HG03469 (cell line): ENCODE data around the gene GPI.
"Not testable (repeated sequence)": the region's sequence is repeated elsewhere in the genome, so short reads cannot be mapped to it uniquely, and the experiment has no call there.

Experiments
- ATAC-seq: cut with Tn5 transposase; IDR thresholded peaks from one replicate; pipeline ENCODE4 v1.9.1; 2021; ENCODE audit warnings: mild to moderate bottlenecking, moderate library complexity, moderate number of reproducible peaks; ENCODE audit not compliant: unreplicated experiment

Gene GPI

DNA sequence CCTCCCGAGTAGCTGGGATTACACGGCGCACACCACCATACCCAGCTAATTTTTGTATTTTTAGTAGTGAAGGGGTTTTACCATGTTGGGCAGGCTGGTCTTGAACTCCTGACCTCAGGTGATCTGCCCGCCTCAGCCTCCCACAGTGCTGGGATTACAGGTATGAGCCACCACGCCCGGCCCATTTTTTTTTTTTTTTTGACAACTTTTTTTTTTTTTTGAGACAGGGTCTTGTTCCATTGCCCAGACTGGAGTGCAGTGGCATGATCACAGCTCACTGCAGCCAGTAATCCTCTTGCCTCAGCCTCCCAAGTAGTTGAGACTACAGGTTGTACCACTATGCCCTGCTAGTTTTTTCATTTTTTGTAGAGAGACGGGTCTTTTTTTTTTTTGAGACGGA lies 35.8 kb downstream of the GPI start:
- not testable (repeated sequence) for ATAC-seq

DNA sequence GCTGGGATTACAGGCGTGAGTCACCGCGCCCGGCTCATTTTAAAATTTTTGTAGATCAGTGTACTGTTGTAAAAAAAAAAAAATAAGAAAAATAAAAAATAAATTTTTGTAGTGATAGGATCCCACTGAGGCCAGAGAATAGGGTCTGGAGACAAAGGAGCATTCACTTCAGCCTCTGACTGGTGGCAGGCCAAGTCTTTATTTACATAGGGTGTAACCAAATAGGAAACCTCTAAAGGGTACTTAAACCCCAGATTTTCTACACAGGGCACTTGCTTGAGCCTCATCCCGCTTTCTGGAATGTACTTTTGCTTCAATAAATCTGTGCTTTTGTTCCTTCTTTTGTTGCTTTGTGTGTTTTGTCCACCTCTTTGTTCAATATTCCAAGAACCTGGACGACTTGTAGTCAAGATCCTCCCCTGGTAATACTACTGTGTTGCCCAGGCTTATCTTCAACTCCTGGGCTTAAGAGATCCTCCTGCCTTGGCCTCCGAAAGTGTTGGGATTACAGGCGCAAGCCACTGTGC lies 37.1 kb downstream of the GPI start:
- no peak for ATAC-seq

DNA sequence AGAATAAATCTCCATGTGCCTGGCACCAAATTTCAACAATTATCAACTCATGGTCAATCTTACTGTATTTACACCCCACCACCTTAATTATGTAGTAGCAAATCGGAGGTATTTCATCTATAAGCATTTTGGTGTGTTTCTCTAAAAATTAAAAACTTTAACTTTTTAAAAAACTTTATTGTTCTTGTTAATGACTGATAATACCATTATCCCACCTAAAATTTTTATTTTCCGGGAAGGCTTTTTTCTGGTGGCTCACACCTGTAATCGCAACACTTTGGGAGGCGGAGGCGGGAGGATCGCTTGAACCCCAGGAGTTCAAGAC lies 38.8 kb downstream of the GPI start:
- ATAC-seq: no peak

DNA sequence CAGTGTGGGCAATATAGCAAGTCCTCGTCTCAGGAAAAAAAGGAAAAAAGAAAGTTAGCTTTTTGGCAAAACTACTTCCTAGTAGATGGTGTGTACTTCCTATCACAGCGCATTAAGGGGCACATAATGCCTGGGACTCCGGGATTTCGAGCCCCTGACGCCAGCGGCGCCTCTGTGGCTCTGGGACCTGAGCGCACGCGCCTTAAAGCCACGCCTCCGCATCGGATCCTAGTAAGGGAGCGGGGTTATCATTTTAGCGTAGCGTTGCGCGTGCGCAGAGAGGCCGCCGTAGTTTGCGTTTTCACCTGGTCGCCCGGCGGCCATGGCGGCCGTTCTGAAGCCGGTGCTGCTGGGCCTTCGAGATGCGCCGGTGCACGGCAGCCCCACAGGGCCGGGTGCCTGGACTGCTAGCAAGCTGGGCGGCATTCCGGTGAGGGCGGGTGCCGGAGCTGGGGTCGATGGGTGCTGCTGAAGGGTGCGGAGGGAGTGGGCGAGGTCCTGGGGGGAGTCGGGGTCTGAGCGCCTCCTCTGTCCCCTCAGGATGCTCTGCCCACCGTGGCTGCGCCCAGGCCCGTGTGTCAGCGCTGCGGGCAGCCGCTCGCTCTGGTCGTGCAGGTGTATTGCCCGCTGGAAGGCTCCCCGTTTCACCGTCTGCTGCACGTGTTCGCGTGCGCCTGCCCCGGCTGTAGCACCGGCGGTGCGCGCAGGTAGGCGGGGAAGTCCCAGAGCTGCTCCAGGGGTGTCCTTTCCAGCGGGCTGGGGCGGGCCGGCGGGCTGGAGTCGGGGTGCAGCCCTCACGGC lies 39.3 kb downstream of the GPI start, which contains the start of gene PDCD2L:
TSS of gene PDCD2L (plus strand) at position 291 of the 801 bp plus-strand sequence. CDS start at position 323, 32 bp downstream.
- ATAC-seq: peak; percentile 54

DNA sequence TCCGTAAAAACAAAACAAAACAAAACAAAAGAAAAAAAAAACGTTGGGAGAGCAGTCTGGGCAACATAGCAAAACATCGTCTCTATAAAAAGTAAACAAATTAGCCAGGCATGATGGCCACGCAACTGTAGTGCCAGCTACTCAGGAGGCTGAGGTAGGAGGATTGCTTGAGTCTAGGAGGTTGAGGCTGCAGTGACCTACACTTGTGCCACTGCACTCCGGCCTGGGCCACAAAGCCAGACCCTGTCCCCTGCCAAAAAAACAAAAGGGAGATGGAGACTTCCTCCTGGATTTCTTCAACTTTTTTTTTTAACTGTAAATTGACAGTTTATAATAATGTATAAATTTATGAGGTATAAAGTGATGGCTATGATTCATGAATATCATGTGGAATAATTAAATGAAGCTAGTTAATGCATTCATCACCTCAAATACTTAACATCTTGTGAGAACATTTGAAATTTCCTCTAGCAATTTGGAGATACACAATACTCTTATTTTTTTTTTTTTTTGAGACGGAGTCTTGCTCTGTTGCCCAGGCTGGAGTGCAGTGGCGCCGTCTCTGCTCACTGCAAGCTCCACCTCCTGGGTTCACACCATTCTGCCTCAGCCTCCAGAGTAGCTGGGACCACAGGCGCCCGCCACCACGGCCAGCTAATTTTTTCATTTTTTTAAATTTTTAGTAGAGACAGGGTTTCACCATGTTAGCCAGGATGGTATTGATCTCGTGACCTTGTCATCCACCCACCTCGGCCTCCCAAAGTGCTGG lies 41.1 kb downstream of the GPI start:
- no peak for ATAC-seq

DNA sequence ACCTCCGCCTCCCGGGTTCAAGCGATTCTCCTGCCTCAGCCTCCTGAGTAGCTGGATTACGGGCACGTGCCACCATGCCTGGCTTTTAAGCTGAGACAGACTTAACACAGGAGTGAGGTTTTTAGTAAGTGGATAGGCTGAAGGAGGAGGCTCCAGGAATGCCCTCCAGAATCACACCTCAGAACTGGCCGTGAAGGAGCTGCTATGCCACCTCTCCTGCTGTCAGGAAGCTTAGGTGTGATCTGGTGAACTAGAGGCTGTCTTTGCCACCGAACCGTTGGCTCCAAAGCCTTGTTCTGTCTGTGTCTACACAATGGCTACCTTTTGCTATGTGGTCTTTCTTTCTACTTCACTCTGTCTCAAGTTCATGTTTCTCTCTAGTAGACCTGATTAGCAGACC lies 43.4 kb downstream of the GPI start:
- no peak for ATAC-seq

DNA sequence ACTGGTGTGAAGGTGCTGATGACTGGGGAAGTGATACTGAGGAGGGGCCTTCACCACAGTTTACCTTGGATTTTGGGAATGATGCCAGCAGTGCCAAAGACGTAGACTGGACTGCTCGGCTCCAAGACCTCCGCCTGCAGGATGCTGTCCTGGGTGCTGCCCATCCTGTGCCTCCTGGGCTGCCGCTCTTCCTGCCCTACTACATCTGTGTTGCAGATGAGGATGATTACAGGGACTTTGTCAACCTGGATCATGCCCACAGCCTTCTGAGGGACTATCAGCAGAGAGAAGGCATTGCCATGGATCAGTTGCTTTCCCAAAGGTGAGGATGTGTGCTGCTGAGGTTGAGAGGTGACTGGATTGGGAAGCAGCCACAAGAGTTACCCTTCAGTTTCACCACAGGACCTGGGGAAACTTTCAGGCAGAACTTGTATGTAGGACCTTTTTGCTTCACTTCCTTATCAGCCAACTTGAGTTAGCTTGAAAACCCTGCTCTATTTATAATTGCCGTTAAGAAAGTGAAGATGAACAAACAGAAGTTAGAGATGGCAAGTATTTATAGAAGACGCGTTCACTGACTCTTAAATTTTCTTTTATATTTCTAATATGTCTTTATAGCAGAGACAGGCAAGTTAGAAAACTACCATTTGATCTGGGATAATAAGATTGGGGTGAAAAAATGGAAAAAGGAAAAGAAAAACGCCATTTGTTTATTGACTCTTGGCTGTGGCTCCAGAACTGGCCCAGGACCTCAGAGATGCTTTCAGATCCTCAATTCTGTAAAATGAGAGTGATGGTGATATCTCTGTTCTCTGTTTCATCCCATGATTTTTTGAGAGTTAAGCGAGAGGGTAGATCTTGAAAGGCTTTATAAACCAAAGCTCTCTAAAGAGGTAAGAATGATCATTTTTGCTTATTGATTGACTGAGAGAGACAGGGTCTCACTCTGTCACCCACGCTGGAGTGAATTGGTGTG lies 44.5 kb downstream of the GPI start:
- no peak for ATAC-seq

DNA sequence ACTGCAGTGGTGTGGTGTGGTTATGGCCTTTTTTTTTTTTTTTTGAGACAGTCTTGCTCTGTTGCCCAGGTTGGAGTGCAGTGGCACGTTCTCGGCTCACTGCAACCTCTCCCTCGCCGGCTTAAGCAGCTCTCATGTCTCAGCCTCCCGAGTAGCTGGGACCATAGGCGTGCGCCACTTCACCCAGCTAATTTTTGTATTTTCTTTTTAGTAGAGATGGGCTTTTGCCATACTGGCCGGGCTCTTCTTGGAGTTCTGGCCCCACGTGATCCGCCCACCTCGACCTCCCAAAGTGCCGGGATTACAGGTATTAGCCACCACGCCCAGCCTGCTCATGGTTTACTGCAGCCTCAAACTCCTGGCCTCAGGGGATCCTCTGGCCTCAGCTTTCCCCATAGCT lies 46.2 kb downstream of the GPI start:
- ATAC-seq: no peak

DNA sequence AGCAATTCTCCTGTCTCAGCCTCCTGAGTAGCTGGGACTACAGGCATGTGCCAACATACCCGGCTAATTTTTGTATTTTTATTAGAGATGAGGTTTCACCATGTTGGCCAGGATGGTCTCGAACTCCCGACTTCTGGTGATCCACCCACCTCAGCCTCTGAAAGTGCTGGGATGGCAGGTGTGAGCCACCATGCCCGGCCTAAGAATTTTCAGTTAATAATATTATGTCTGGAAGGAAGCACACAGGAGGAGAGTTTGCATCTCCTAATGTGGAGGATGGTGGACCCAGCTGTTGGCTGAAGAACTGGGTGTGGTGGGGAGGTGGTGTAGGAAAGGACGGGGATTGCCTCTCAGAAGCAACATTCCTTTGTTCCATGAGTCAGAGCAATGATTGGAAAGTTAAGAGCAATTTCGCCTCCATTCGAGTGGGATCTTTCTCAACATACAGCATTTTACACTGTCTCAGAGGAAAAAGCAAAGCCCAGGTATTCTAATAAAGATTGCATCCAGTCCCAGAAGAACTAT lies 51.1 kb downstream of the GPI start:
- ATAC-seq: no peak

DNA sequence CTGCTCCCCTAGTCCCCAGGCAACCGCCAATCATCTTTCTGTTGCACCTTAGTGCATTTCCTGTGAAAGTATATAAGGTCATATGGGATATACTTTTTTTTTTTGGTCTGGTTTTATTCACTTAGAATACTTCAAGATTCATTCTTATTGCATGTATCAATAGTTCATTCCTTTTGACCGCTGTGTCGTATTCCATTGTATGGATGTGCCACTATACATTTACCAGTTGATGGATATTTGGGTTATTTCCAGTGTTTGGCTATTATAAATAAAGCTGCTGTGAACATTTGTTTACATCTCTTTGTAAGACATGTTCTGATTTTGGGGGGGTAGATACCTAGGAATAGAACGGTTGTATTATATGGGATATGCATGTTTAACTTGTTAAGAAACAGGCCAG lies 53.3 kb downstream of the GPI start:
- ATAC-seq: no peak

DNA sequence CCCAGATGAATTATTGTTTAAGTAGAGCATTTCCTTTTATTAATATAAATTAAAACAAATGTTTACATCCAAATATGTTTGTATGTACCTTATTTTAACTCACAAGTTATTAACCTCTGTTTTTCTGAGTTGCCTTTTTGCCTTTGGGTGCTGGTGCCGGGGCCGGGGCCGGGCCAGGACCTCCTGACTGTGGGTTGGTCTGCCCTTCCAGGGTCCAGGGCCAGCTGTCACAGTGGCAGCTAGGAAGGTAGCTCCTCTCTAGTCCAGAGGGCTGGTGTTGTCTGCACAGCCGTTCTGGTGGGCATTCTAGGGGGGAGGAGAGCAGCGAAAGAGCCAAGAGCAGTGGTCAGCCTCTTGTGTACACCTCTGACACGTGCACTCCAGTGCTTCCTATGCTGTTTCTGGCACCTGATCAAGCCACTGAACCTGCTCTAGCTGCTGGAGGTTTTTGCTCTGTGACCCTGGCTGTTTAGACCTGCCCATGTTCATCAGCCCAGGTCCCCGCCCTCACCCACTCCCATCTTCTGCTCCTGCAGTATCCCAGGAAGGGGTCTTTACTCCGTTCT lies 61.2 kb downstream of the GPI start:
- ATAC-seq: no peak

DNA sequence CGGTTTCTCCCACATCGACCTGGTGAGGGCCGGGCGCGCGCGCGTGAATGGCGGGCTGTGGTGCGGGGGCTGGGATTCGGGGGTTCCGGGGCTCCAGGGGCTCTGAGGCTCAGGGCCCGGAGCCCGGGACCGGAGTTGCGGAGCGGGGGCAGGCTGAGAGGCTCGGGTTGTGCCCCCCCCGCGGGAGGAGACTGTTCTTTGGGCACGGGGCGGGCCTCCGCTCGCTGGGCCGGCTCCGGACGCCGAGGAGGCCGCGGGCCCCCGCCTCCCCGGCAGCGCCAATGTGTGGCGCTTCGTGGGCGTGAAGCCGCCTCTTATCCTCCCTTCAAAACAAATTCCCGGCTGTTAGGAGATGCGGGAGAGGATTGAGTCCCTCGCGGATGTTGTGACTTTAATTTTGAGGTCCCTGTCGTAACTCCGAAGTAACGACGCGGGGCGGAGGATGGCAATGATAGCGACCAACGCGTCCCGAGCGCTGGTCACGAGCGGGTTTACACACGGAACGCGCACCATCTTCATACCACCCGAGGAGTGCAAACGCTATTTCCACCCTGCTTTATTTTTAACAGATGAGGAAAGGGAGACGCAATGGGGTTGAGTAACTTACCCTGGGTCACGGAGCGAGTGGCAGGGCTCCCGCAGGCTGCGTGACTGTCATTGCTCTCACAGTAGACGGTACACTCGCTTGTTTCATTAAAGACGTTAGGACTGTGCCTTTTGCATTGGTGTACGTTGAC lies 63.7 kb downstream of the GPI start:
- ATAC-seq: peak; percentile 15

DNA sequence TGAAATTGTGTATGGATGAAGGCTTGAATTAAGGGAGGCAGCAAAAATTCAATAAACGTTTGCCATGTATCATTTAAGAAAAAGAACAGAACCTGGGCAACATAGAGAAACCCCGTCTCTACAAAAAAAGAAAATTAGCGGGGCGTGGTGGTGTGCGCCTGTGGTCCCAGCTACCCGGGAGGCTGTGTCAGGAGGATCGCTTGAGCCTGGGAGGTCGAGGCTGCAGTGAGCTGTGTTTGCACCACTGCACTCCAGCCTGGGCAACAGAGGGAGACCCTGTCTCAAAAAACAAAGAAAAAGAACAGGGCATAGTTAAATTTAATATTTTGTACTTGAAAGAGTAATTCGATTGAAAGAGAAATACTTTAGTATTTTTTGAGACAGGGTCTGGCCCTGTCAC lies 64.6 kb downstream of the GPI start:
- ATAC-seq: no peak

DNA sequence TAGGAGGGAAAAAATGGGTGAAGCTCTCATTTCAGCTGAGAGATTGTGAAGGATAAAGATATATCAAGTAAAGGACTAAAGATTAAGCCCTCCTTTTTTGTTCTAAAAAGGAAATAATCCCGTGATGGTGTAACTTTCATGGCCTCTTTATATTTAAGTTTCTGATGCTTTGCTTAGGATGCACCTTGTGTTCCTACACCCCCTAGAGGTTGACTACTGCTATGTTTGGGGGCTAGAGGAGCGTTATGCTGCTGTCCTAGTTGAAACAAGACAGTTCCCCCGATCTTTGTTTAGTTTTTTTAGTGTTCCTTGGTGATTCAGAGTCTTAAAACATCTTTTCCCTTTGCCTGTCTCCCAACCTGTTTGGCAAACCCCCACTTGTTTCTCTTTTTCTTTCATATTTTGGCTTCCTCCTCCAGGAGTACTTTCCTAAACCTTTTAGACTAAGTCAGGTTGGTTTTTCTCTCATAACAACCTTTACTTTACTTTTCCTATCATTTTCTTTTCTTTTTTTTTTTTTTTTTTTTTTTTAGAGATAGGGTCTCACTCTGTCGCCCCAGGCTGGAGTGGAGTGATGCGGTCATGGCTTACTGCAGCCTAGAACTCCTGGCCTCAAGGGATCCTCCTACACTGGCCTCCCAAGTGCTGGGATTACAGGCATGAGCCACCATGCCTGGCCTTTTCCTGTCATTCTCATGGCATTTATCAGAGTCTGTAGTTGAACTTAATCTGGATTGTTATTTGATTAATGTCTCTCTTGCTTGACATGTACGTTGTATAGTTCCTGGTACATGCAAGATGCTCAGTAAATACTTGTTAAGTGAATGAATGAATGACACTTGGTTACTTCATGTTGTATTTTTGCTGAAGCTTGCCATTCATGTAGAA lies 66.0 kb downstream of the GPI start:
- no peak for ATAC-seq

DNA sequence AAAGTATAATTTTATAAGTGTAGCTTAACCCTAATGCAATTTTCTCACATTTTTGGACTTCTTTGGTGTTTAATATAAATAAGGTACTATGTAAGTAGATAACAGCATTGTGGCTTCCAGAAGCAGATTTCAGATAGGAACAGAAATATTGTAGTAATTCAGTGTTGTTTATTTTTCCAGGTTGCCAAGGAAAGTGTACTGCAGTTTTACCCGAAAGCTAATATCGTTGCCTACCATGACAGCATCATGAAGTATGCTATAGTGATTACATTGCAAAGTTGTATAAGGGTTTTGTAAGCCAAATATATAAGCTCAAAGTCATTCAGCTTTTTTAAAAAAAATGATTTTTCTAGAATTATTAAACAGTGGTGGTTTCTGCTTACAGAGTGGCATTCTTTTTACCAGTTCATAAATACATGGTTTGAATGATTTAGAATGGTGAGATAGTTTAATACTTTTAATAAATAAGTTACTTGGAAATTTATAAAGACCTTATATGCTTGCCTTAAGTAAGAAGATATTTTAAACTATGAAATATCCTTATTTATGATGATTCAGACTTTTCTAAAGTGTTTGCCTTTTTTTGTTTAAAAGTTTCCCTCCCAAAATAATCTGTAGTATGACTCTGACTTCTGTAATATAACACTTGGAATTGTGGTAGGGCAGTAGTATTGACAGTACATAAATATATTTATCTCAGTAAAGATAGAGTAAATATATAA lies 66.8 kb downstream of the GPI start:
- ATAC-seq: no peak

DNA sequence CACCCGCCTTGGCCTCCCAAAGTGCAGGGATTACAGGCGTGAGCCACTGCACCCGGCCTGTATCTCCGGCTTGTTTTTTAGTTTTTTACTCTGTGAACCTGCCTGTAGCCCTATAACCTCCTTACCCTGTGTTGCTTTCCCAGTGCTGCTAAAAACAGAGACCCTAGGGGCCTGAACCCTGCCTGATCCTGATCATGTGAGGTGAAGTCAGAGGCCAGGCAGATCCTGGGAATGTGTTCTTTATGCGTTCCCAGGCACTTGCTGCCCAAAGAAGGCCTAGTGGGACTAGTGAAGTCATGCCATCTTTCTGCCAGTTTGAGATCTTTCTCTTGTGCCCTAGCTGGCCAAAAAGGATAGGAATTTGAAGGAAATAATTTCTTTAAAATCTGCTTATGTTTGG lies 67.8 kb downstream of the GPI start:
- ATAC-seq: no peak

DNA sequence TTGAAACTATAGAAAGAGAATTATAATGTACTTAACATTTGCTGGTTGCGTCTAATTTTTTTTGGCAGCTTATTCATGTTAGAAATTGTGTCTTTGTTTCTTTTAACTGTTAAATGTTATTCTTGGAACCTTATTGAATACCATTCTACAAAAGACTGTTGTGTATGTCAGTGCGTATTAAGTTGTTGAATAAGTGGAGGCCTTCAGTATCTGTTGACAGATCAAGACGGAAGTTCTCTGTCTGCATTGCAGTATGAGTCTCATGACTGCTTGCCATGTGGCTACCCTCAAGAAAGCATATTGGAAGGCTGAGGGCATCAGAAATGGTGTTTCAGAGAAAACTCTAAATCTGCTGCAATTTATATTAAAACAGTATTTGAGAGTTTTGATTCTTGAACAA lies 71.7 kb downstream of the GPI start:
- ATAC-seq: no peak

DNA sequence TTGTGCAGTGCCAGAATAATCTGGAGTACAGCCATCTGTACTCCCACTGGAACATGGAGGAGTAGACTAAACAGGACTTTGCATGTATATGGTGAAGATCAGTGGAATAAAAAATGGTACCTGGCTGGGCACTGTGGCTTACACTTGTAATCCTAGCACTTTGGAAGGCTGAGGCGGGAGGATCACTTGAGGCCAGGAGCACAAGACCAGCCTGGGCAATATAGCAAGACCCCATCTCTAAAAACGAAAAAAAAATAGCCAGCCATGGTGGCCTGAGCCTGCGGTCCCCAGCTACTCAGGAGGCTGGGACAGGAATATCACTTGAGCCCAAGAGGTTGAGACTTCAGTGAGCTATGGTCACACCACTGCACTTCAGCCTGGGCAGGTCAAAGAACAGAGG lies 83.2 kb downstream of the GPI start:
- no peak for ATAC-seq
